Measurements from ENCODE around the gene ARHGDIA. TPM values are rescaled to one million over a fixed set of nuclear protein-coding genes. Genes with fewer than 3 reads are reported as not detected.

ARHGDIA gene
- total RNA-seq, 1 donor from 2014 or later: 443 TPM

- H3K36me3 Mint-ChIP-seq (ENCODE audit: low read depth, unreplicated experiment): peaks cover 4% of the 10 kb centered on the region
Observed at GRCh38 chr17:81878294-81878693, 7.2 kb upstream of the ARHGDIA start.

DNA sequence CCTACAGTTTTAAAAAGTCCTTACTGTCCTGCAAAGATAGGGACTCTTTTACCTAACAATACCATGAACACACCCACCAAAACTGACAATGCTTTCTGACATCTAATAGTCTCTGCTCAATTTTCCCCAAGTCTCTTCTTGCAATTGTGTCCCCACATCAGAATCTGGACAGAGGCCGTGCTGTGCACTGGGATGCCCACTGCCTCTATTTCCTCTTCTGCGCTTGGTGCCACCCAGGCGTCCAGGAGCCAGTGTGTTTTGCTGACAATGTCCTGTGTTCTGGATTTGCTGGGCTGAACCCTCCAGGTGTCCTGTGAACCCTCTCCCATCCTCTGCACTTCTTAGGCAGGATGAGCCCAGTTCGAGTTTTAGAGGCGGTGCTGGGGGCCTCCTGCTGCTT lies 6.4 kb upstream of the ARHGDIA start:
- H3K9me3 Mint-ChIP-seq (ENCODE audit: unreplicated experiment): no peaks in the 10 kb centered on the region
- peak overlapping the region; percentile 39 for H3K4me3 Mint-ChIP-seq (ENCODE audit: unreplicated experiment)

More at GRCh38 chr17:81878294-81878693, 7.2 kb upstream of the ARHGDIA start:
- no peak overlapping the region for H3K27ac Mint-ChIP-seq (ENCODE audit: unreplicated experiment)
- peaks cover 1% of the 10 kb centered on the region for H3K27me3 Mint-ChIP-seq (ENCODE audit: unreplicated experiment)
- H3K9me3 Mint-ChIP-seq (ENCODE audit: unreplicated experiment): no peaks in the 10 kb centered on the region
- DNase-seq (ENCODE audit: low spot score): no peak
- H3K4me3 Mint-ChIP-seq (ENCODE audit: unreplicated experiment): no peak overlapping the region
- TF ChIP-seq CTCF (IDR thresholded peaks at IDR 0.05; ENCODE audit: unreplicated experiment): no peak
- H3K4me1 Mint-ChIP-seq (ENCODE audit: unreplicated experiment): no peaks in the 10 kb centered on the region

DNA sequence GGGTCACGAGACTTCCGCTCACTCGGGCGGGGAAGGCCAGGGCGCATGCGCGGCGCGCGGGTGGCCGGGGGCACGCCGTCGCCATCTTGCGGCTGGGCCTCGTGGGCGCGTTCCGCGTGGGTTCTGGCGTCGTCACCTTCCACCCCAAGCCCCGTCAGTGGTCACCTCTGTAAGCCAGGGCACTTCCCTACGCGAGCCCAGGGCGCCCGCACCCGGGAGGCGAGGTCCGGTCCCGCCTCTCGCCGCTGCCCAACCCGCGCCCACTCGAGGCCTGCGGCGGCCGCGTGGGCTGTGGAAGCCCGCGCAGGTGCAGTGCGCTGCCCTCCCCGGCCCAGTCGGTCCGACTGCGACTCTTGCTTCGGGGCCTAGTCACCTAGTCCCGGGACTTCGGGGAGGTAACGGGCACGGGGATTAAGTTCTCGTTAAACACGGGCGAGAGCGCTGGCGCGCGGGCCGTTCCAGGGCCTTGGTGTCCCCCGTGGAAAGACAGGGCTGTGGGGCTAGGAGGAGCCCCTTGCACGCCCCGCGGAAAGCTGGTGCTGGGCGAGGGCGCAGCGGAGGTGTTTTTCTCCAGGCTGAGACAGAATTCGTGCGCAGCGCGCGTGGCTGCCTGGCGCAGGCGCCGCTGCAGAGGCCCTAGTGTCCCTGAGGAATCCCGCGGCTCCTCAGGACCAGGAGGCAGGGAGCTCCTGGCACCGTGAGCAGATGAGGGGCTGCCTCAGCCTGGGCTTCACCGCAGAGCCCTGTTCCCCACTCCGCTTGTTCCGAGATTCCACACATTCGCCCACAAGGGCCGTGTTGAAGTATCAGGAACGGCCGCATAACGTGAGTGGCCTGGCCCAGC lies 472 bp upstream of the ARHGDIA start:
- peak overlapping the region; percentile 89 for H3K4me3 Mint-ChIP-seq (ENCODE audit: unreplicated experiment)

More for the DNA sequence above, 6.4 kb upstream of the ARHGDIA start:
- Mint-ChIP-seq H3K27ac (ENCODE audit: unreplicated experiment) (no peak overlapping the region), H3K27me3 (ENCODE audit: unreplicated experiment) (peaks cover 1% of the 10 kb centered on the region), H3K36me3 (ENCODE audit: low read depth, unreplicated experiment) (peaks cover 4% of the 10 kb centered on the region), H3K4me1 (ENCODE audit: unreplicated experiment) (no peaks in the 10 kb centered on the region)
- no peak for TF ChIP-seq CTCF (IDR thresholded peaks at IDR 0.05; ENCODE audit: unreplicated experiment)
- DNase-seq (ENCODE audit: low spot score): no peak

GRCh38 chr17:81870131-81870980 lies 781 bp downstream of the ARHGDIA start:
- no peak for TF ChIP-seq CTCF (IDR thresholded peaks at IDR 0.05; ENCODE audit: unreplicated experiment)
- H3K36me3 Mint-ChIP-seq (ENCODE audit: low read depth, unreplicated experiment): peaks cover 3% of the 10 kb centered on the region
- H3K27ac Mint-ChIP-seq (ENCODE audit: unreplicated experiment): peak overlapping the region; percentile 84
- peaks cover 21% of the 10 kb centered on the region for H3K27me3 Mint-ChIP-seq (ENCODE audit: unreplicated experiment)
- no peaks in the 10 kb centered on the region for H3K9me3 Mint-ChIP-seq (ENCODE audit: unreplicated experiment)
- H3K4me3 Mint-ChIP-seq (ENCODE audit: unreplicated experiment): peak overlapping the region; percentile 93
- no peak for DNase-seq (ENCODE audit: low spot score)
- H3K4me1 Mint-ChIP-seq (ENCODE audit: unreplicated experiment): peaks cover 3% of the 10 kb centered on the region

More for the DNA sequence above, 472 bp upstream of the ARHGDIA start:
- H3K27me3 Mint-ChIP-seq (ENCODE audit: unreplicated experiment): peaks cover 17% of the 10 kb centered on the region
- peak; percentile 91 for DNase-seq (ENCODE audit: low spot score)
- H3K4me1 Mint-ChIP-seq (ENCODE audit: unreplicated experiment): peaks cover 3% of the 10 kb centered on the region
- H3K27ac Mint-ChIP-seq (ENCODE audit: unreplicated experiment): peak overlapping the region; percentile 83
- peaks cover 3% of the 10 kb centered on the region for H3K36me3 Mint-ChIP-seq (ENCODE audit: low read depth, unreplicated experiment)
- H3K9me3 Mint-ChIP-seq (ENCODE audit: unreplicated experiment): no peaks in the 10 kb centered on the region
- no peak for TF ChIP-seq CTCF (IDR thresholded peaks at IDR 0.05; ENCODE audit: unreplicated experiment)

Measured in endothelial cell (in vitro differentiated cells).